Measurements from ENCODE around the gene ZNF26.
"Not testable (repeated sequence)": the region's sequence is repeated elsewhere in the genome, so short reads cannot be mapped to it uniquely, and the experiment has no call there.

ZNF26 gene

GRCh38 chr12:132955094-132956010, 30.8 kb upstream of the ZNF26 start:
- DNase-seq (ENCODE audit: low read depth): no peak

GRCh38 chr12:132956011-132956788, 30.0 kb upstream of the ZNF26 start, which contains the start of gene ZNF605:
TSS of gene ZNF605 (minus strand) at chr12:132956306. CDS start at chr12:132945635, 10,671 bp downstream.
- peak; percentile 83 for DNase-seq (ENCODE audit: low read depth)

- not testable (repeated sequence) for DNase-seq (ENCODE audit: low read depth)
Measured at GRCh38 chr12:132961790-132962189, 24.4 kb upstream of the ZNF26 start.

- not testable (repeated sequence) for DNase-seq (ENCODE audit: low read depth)
Measured at GRCh38 chr12:132963947-132964346, 22.2 kb upstream of the ZNF26 start.

DNA sequence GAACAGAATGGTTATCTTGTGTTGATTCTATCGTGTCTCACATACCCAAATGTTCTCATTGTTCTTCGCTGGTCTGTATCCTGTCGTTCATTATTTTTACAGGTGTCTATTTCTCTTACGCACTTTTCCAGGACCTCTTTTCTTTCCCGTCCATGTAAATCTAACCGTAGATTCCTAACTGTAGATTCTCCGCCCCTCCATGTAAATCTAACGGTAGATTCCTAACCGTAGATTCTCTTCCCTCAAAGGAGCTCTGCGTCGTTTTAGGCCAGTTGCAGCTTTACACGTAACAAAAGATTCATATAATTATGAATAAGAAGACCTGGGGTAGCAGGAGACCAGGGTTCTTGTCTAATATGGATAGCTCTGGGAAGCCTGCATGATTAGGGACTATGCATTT, 20.4 kb upstream of the ZNF26 start:
- no peak for DNase-seq (ENCODE audit: low read depth)

DNA sequence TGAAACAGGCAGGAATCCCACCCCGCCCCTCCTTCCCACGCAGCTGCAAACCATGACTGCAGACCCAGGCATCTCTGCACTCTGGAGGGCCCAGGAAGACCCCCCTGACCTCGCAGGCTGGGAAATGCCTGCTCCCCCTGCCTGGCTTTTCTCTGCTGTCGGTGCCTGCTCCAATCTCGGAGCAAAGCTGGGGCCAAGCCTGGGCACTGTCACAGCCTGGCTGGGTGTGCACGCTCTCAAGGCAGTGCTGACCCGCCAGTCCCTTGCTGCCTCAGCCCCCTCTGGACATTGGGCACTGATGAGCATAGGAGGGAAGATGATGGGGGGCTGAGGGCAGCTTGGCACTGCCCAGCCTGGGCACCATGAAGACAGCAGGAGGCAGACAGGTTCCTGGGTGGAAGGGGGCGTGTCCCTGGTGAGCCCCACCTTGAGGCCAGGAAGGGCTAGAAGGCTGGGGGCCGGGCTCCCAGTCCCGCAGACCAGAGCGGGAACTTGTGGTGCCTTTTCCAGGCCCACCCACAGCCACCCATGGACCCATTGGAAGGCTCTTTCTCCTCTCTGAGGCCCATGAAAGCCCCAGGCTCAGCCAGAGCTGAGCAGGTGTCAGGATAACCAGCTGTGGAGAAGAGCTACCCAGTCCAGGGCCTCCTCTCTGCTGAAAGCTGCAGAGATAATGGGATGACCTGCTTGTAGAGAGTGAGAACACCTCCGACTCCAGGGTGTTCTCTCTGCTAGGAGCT, 19.3 kb upstream of the ZNF26 start:
- no peak for DNase-seq (ENCODE audit: low read depth)

- DNase-seq (ENCODE audit: low read depth): no peak
Measured at GRCh38 chr12:132967736-132968135, 18.4 kb upstream of the ZNF26 start.

DNA sequence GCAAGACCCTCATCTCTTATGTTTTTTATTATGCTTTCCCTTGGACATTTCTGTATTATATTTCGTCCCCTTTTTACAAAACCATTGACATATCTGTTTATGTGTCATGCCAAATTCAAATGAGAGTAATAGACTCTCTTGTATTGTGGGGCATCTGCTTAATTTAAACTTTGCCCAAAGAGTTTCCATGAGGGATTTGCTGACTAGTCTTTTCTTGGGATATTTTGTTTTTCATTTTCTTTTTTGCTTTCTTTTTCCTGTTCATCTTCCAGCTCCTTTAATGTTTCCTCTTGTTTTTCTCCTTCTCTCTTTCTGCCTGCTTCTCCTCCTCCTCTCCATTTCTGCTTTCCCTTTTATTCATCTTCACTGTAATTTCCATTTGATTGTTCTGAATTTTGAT, 13.8 kb upstream of the ZNF26 start:
- DNase-seq (ENCODE audit: low read depth): no peak

- peak; percentile 20 for DNase-seq (ENCODE audit: low read depth)
Measured at GRCh38 chr12:132976870-132977269, 9.3 kb upstream of the ZNF26 start.

- DNase-seq (ENCODE audit: low read depth): no peak
Measured at GRCh38 chr12:132986885-132987225, 688 bp downstream of the ZNF26 start.

DNA sequence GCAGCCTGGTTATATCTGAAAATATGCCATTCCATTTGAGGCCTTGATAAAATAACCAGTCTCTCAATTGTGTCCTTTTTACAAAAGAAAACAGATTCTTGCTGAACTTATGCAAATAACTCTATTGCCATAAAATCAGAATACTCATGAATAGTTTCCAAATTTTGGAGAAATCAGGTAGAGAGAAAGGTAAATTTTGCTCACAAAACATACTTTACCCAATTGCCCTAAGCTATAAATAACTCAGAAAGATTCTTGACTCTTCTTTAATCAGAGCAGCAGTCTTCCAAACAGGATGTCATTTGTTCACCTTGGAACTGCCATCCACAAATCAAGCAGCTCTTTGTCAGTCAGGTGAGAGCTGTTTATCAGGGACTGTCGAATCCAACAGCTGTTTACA, 12.6 kb downstream of the ZNF26 start:
- DNase-seq (ENCODE audit: low read depth): no peak

GRCh38 chr12:133010657-133011297, 24.6 kb downstream of the ZNF26 start:
- no peak for DNase-seq (ENCODE audit: low read depth)

- DNase-seq (ENCODE audit: low read depth): no peak
Measured at GRCh38 chr12:133023566-133023965, 37.4 kb downstream of the ZNF26 start.

GRCh38 chr12:133026996-133027395, 40.8 kb downstream of the ZNF26 start:
- DNase-seq (ENCODE audit: low read depth): no peak

GRCh38 chr12:133037207-133038005, 51.2 kb downstream of the ZNF26 start, which contains the start of gene ZNF84:
TSS of gene ZNF84 (plus strand) at chr12:133037509. CDS start at chr12:133041468, 3,959 bp downstream.
- DNase-seq (ENCODE audit: low read depth): peak; percentile 97

DNA sequence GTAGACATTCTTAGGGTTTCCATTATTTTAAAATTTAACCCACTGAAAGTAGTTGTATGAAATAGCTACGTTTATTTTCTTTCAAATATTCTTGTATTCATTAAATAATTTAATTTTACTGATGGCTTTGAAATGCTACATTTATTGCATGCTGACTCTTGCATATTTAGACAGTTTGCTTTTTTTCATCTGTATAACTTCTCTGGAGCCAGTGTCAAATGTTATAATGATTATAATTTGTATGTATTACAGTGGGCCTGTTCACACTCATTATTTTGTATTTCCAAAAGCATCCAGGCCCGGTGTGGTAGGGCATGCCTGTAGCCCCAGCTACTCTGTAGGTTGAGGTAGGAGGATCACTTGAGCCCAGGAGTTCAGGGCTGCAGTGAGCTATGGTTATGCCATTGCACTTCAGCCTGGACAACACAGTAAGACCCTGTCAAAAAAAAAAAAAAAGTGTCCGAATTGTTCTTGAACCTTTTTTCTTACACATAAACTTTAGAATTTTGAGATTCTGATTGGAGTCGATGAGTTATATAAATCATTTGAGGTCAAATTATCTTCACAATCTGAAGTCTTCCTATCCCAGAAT, 52.0 kb downstream of the ZNF26 start:
- DNase-seq (ENCODE audit: low read depth): no peak

DNA sequence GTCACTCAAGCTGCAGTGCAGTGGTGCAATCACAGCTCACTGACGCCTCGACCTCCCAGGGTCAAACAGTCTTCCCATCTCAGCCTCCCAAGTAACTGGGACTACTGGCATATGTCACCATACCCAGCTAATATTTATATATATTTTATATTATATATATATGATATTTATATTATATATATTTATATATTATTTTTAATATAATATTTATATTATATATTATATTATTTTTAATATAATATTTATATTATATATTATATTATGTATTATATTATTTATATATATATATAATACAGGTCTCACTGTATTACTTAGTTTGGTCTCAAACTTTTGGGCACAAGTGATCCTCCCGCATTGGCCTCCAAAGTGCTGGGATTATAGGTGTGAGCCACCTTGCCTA, 60.5 kb downstream of the ZNF26 start:
- no peak for DNase-seq (ENCODE audit: low read depth)

DNA sequence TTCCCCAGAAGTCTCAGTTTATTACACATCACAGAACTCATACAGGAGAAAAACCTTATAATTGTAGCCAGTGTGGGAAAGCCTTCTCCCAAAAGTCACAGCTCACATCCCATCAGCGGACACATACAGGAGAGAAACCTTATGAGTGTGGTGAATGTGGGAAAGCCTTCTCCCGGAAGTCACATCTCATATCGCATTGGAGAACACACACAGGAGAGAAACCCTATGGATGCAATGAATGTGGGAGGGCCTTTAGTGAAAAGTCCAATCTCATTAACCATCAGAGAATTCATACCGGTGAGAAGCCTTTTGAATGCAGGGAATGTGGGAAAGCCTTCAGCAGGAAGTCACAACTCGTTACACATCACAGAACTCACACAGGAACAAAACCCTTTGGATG, 71.3 kb downstream of the ZNF26 start:
- no peak for DNase-seq (ENCODE audit: low read depth)

GRCh38 chr12:133058203-133059113, 72.3 kb downstream of the ZNF26 start:
- no peak for DNase-seq (ENCODE audit: low read depth)
